GM12872 (cell line): ENCODE data around the gene C5orf63.

Source experiments
- TF ChIP-seq, protein P1 (sequence below): IDR thresholded peaks from 3 replicates; pipeline ENCODE4 v1.5.1; 2011; ENCODE audit warnings: low read depth, mild to moderate bottlenecking, low read length, moderate library complexity; ENCODE audit not compliant: insufficient read depth

The C5orf63 gene

DNA sequence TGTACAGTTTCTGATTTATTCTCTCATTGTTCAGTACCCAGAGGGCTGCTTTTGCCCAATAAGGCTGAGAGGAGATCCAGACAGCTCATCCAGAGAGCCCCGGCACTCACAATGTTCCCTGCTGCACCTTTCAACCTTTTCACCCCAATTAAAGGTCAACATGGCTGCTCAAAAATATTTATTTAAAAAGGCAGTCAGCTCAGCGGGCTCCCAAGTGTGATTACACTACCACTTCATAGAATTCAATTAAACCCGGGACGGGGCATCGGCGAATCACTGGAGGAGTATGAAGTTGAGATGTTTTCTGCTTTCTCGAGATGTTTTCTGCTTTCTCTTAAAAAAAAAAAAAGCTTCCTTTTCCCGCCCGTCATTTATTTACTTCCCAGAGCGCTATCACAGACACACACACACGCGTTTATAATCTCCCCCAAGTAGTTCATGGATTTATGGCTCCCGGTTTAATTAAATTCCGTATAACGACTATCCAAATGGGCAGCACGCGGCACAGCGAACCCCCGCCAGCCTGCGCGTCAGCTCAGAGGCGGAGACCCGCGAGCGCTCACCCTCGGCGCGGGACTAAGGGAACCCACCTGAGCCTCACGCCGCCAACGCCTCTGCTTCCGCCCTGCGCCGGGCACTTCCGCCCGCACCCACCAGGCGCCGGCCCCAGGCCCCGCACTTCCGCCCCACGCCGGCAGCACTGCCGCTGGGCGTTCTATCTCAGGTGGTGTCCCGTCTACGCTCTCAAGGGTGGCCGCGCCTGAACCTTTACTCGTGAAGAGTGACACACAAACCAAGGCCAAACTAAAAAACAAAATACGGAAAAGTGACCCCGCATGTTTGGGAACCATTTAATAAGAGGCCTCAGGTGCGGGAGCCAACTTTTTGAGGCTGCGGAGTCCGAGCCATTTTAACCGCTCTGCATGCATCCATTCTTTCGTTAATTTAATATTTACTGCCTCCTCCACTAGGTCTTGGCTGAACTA is at the start of gene C5orf63:
Gene C5orf63, minus strand, starts transcription at position 642 of the 986 bp plus-strand sequence. CDS start 14,507 bp downstream, outside the sequence.
- TF ChIP-seq, protein P1, sequence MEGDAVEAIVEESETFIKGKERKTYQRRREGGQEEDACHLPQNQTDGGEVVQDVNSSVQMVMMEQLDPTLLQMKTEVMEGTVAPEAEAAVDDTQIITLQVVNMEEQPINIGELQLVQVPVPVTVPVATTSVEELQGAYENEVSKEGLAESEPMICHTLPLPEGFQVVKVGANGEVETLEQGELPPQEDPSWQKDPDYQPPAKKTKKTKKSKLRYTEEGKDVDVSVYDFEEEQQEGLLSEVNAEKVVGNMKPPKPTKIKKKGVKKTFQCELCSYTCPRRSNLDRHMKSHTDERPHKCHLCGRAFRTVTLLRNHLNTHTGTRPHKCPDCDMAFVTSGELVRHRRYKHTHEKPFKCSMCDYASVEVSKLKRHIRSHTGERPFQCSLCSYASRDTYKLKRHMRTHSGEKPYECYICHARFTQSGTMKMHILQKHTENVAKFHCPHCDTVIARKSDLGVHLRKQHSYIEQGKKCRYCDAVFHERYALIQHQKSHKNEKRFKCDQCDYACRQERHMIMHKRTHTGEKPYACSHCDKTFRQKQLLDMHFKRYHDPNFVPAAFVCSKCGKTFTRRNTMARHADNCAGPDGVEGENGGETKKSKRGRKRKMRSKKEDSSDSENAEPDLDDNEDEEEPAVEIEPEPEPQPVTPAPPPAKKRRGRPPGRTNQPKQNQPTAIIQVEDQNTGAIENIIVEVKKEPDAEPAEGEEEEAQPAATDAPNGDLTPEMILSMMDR = no peak

DNA sequence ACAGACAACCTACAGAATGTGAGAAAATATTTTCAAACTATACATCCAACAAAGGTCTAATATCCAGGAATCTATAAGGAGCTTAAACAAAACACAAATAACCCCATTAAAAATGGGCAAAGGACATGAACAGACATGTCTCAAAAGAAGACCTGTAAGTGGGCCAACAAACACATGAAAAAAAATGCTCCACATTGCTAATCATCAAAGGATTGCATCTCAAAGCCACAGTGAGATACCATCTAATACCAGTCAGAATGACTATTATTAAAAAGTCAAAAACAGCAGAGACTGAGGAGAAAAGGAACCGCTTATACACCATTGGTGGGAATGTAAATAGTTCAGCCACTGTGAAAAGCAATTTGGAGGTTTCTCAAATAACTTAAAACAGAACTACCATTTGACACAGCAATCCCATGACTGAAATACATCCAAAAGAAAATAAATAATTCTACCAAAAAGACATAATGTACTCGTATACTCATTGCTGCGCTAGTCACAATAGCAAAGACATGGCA is 39.1 kb upstream of the C5orf63 start:
- TF ChIP-seq, protein P1 = no peak

DNA sequence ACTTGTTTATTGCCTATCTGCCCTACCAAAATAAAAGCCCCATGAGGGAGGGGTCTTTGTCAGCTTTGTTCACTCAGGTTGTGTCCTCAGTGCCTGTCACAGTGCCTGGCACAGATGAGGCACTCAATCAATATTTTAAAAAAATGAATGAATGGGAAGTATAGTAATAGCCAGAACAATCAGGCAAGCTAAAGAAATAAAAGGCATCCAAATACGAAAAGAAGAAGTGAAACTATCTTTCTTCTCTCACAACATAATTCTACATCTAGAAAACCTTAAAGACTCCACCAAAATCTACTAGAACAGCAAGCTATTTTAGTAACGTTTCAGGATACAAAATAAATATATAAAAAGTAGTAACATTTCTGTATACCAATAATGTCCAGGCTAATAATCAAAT is 37.8 kb upstream of the C5orf63 start:
- TF ChIP-seq, protein P1 = no peak

DNA sequence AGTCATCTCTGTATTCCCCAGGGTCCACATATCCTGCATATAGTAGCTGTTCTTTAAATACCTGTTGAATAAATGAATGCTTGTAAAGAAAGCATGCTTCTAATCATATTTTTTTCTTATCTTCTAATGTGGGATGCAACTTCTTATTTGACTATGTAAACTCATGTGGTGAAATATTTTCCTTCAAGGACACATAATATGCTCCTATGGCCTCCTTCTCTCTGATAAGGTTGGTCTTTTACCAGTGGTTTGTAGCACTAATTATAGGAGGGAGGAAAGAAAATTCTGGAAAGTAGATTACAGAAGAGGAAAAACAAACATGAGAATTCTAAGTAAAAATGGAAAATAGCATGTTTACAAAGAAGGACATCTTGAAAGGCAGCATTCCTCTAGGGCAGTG is 28.6 kb upstream of the C5orf63 start:
- TF ChIP-seq, protein P1 = no peak

DNA sequence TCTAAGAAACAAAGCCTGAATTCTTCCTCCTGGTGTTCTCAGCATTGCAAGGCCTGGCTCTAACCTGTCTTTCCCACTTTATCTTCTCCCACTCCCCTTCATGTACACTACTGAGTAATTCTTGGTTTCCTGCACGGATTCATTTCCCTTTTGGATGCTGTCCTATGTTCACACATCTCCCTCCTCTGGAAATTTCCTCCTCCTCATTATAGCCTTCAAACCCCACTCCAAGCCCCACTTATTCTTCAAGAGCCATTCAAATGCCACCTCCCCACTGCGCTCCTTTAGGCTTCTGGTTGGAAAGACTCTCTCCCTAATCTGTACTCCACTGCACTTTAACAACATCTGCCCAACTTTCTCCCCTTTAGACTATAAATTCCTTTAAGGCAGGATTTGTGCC is 28.2 kb upstream of the C5orf63 start:
- TF ChIP-seq, protein P1 = no peak

DNA sequence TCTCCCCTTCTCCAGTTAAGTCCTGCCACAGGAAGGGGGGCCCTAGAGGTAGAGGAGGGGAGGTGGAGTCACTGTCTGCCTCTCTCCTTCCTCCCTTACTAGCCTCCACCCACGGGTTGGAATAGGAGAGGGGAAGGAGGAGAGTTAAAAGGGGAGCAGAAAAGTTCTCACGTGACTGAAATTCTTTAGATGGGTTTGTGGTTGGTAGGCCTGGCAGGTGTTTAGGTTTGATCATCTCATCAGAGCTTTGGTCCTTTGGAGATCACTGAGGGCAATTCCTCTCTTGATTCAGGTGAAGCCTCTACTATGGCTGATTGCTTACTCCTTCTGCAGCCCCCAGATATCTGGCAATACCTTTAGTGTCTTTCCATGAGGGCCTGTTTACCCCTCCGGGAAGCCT is 24.9 kb upstream of the C5orf63 start:
- TF ChIP-seq, protein P1 = no peak

DNA sequence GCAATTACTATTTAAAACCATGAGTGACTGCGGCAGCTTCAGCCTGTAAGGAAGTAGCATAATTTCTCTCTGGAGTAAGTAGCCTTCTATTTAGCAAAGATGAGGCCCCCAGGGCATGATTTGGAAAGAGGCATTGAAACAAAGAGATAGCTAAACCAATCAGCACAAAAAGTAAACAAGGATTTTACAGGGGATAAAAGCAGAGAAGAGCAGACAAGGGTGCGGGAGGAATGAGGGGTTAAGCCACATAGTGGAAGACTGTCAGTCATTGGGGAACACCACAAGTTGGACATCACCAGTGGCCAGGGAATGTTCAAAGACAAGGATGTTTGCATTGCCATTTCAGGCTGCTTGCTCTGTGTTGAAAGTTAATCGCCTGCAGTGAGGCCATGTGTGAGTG is 24.0 kb upstream of the C5orf63 start:
- TF ChIP-seq, protein P1 = no peak
